HG03196 (cell line): ENCODE measurements around the gene RPUSD1.
"Not testable (repeated sequence)": the region's sequence is repeated elsewhere in the genome, so short reads cannot be mapped to it uniquely, and the experiment has no call there.

Experiments
- ATAC-seq: cut with Tn5 transposase; IDR thresholded peaks from one replicate; pipeline ENCODE4 v1.9.1; 2021; ENCODE audit not compliant: unreplicated experiment

The RPUSD1 gene

DNA sequence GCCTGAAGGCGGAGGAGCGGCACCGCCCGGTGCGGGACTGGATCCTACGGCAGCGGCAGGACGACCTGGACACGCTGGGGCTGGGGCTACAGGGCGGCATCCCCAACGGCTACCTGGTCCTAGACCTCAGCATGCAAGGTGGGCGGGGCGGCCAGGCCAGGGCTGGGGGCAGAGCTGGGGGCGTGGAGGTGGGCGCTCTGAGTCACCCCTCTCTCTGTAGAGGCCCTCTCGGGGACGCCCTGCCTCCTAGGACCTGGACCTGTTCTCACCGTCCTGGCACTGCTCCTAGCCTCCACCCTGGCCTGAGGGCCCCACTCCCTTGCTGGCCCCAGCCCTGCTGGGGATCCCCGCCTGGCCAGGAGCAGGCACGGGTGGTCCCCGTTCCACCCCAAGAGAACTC, 19.8 kb downstream of the RPUSD1 start:
- no peak for ATAC-seq

DNA sequence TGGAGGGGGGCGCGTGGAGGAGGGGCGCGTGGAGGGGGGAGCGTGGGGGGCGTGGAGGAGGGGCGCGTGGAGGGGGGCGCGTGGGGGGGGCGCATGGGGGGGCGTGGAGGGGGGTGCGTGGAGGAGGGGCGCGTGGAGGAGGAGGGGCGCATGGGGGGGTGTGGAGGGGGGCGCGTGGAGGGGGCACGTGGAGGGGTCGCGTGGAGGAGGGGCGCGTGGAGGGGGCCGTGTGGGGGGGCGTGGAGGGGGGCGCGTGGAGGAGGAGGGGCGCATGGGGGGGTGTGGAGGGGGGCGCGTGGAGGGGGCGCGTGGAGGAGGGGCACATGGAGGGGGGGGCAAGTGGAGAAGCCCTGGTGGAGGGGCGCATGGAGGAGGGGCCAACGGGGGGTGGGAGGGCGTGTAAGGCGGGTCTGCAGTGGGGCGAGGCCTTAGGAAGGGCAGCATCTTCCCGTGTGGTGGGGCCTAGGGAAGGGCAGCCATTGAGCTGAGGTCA, 20.4 kb downstream of the RPUSD1 start:
- no peak for ATAC-seq

GRCh38 chr16:766820-767640, 21.2 kb downstream of the RPUSD1 start:
- ATAC-seq, result no peak

GRCh38 chr16:766008-766819, 22.0 kb downstream of the RPUSD1 start:
- no peak for ATAC-seq

- ATAC-seq, result no peak
These were observed 22.7 kb downstream of the RPUSD1 start for GRCh38 chr16:765488-765865.

- no peak for ATAC-seq
These were observed 23.2 kb downstream of the RPUSD1 start for GRCh38 chr16:764848-765487.

- no peak for ATAC-seq
These were observed 23.9 kb downstream of the RPUSD1 start for GRCh38 chr16:764184-764750.

GRCh38 chr16:763369-764183, 24.6 kb downstream of the RPUSD1 start:
- ATAC-seq, result no peak

- ATAC-seq, result no peak
These were observed 25.4 kb downstream of the RPUSD1 start for GRCh38 chr16:762595-763268.

DNA sequence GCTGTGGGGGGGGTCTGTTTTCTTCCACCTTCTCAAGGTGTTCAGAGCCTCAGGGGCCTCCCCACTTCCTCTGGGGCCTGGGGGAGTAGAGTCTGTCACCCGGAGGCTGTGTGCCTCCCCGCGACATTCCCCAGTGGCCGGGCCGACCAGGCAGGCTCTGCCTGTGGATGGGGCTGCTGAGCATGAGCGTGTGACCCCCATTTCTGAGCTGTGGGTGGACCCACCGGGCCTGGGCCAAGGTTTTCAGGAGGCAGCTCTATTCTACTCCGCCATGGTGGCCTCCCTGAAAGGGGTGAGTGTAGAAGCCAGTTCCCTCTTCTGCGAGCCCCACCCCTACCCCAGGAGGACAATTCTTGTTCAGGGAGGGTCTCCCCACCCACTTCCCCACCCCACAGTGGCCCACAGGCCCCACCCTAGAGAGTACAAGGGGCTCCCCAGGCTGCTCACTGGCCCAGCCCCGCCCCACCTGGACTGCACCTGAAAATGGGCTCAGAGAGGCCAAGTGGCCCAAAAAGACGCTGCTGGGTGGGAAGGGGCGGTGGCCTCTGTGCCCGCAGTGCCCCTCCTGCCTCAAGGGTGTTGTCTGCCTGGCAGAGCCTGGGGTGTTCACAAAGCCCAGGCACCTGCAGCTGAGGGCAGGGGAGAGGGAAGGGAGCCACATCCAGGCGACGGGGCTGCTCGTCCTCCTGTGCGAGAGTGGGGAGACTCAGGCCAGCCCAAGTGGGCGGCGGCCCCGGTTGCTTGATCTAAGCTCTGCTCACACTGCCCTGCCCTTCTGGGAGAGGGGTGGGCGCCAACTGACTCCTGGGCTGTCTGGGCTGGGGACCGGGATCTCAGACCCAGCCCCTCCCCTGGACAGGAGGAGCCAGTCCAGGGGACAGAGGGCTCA, 26.3 kb downstream of the RPUSD1 start:
- ATAC-seq, result no peak

DNA sequence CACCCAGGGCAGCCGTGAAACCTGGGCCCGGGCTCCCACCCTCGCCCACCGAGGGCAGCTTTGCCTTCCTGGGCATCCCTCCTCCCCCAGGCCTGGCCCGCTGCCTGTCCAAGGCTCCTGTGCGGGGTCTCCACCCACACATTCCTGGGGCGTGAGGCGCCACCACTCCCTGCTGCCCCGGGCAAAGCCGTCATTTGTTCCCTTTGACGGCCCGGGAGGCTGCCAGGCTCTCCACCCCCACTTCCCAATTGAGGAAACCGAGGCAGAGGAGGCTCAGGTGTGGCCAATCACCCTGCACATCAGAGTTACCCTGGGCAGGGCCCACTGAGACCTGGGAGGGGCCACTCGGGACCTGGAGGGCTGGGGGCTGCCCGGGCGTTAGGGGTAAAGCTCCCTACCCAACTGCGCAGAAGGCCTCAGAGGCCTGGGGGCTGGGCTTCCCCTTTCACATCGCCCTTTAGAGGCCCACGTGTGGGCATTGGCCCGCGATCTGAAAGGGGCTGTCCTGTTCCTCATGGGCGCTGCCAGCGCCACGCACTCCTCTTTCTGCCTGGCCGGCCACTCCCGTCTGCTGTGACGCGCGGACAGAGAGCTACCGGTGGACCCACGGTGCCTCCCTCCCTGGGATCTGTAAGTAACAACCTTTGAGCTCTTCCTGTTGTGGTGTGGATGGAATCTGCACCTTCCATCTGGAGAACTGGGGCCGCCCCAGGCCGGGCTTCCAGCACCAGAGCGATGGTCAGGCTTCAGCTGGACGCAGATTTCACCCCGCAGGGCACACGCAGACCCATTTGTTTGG, 27.4 kb downstream of the RPUSD1 start, which contains the start of gene MSLN:
MSLN (plus strand) TSS at position 190 of the 799 bp plus-strand sequence. CDS start 1,947 bp downstream, outside the sequence.
- no peak for ATAC-seq

GRCh38 chr16:760065-760464, 28.1 kb downstream of the RPUSD1 start:
- no peak for ATAC-seq

- ATAC-seq, result no peak
These were observed 28.9 kb downstream of the RPUSD1 start for GRCh38 chr16:759110-759910.

- no peak for ATAC-seq
These were observed 31.8 kb downstream of the RPUSD1 start for GRCh38 chr16:756428-756827.

DNA sequence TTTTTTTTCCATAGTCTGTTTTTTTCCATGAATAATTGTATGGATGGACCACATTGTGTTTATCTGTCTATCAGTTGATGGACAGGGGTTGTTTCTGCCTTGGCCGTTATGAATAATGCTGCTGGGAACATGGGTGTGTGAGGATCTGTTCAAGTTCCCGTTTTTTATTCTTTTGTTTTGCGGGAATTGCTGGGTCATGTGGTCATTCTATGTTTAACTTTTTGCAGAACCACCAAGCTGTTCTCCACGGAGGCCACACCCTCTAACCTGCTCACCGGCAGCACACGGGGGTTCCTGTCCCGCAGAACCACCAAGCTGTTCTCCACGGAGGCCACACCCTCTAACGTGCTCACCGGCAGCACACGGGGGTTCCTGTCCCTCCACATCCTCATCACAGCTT, 33.5 kb downstream of the RPUSD1 start:
- no peak for ATAC-seq

DNA sequence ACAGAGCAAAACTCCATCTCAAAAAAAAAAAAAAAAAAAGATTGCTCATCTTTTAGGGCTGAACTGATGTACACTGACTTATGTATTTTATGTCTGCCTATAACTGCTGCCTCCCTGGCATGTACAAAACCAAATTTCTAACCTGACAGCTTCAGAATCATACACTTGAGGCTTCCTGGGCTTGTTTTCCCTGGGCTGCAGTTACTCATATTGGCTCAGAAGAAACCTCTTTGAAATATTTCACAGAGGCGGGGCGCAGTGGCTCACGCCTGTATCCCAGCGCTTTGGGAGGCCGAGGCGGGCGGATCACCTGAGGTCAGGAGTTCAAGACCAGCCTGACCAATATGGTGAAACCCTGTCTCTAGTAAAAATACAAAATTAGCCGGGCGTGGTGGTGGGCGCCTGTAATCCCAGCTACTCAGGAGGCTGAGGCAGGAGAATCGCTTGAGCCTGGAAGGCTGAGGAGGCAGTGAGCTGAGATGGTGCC, 34.0 kb downstream of the RPUSD1 start:
- not testable (repeated sequence) for ATAC-seq

- no peak for ATAC-seq
These were observed 36.2 kb downstream of the RPUSD1 start for GRCh38 chr16:752007-752312.
